Activated naive CD8-positive, alpha-beta T cell treated with anti-CD3 and anti-CD28 coated beads, Interleukin-2, amount 50 U/mL, for 16 hours (primary cell): ENCODE results near the gene SNRNP40.
"Not testable (repeated sequence)": the region's sequence is repeated elsewhere in the genome, so short reads cannot be mapped to it uniquely, and the experiment has no call there.

Experiments used
- DNase-seq: peaks from one replicate; pipeline ENCODE4 v3.0.0-alpha.2; 2020; ENCODE audit warnings: low read depth, low spot score

The SNRNP40 gene

GRCh38 chr1:31282426-31282825 lies 14.2 kb downstream of the SNRNP40 start:
- not testable (repeated sequence) for DNase-seq

- no peak for DNase-seq
Measured at GRCh38 chr1:31273619-31274018, 23.0 kb downstream of the SNRNP40 start.

DNA sequence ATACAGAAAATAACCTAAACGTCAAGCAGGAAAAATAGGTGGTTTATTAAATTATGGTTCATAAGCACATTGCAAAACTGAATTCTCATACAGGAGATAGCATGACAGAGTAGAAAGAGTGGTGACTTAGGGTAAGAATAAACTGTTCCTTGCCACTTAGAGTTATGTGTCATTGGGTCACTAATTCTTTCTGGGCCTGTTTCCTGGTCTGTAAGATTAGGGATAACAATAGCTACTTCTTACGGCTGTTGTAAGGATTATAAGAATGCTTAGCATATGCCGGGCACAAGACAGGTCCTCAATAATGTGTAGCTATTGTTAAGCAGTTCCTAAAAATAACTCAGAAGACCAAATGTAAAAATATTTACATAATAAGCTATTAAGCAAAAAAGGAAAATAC lies 24.2 kb downstream of the SNRNP40 start:
- DNase-seq = no peak

DNA sequence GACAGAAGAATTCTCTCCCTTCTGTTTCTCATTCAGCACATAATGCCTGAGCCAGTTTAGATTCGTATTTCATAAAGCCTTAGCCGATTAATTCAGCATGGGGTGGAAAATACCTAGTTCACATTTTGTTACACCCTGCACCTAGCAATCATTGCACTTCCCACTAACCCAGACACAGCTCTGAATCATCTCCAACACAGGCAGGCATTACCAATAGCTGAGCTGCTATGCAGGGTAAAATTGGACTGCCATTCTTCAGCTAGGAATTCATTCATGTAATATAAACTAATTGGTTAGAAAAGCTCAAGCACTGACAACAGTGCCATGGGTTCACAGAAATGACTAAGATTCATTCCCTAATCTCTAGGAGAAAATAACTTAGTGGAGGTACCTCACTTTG lies 30.0 kb downstream of the SNRNP40 start:
- no peak for DNase-seq

- no peak for DNase-seq
Measured at GRCh38 chr1:31264790-31265386, 31.7 kb downstream of the SNRNP40 start.

DNA sequence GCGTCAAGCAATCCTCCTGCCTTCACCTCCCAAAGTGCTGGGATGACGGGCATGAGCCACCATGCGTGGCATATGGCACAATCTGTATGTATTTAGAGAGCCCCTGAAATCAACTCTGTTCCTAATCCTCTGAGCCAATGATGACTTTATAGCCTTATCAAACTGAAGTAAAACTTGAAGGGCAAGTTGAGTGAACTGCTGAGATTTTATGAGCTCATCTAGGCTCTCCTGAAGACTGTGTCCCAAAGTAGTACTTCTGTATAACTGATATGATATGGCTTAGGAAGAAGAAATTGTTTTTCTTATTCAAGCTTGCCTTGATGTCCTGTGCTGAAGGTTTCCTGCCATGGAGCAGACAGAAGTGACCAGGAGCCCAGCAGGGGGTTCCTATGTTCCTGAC lies 33.2 kb downstream of the SNRNP40 start:
- DNase-seq = no peak

DNA sequence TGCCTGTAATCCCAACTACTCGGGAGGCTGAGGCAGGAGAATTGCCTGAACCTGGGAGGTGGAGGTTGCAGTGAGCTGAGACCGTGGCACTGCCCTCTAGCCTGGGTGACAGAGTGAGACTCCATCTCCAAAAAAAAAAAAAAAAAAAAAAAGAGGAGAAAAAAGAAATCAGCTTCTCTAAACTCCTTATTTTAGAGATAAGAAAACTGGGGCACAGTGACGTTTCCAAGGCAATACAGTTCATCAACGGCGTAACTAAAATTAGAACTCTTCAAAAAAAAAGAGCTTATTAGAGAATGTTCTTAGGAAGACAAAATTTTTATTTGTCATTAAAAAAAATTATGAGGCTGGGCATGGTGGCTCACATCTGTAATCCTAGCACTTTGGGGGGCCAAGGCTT lies 34.2 kb downstream of the SNRNP40 start:
- DNase-seq = not testable (repeated sequence)

- no peak for DNase-seq
Measured at GRCh38 chr1:31261916-31262315, 34.7 kb downstream of the SNRNP40 start.

DNA sequence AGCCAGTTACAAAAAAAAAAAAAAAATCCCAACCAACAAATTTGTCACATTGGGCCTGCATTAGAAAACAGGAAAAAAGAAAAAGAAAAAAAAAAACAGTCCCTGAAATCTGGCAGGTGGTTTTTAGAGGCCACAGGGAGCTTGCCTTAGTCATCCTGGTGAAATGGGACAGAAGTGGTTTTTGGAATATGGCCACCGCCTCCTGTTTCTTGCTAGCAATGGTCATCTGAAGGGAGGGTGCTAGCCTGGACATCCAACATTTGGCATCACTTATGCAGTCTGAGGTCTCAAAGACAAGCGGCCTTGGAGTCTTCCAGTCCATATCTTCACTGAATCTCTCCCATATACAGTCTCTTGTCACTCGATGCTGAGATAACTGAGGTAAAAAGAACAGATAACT lies 36.8 kb downstream of the SNRNP40 start:
- no peak for DNase-seq

GRCh38 chr1:31258581-31258980 lies 38.0 kb downstream of the SNRNP40 start:
- no peak for DNase-seq

DNA sequence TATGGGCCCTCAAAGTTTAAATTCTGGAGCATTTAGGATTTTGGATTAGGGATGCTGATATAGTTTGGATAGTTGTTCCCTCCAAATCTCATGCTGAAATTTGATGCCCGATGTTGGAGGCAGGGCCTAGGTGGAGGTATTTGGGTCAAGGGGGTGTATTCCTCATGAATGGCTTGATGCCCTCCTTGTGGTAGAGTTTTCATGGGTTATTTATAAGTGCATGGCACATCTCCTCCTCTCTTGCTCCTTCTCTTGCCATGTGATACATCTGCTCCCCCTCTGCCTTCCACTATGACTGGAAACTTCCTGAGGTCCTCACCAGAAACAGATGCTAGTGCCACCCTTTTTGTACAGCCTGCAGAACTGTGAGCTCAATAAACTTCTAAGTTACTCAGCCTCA lies 39.4 kb downstream of the SNRNP40 start:
- DNase-seq = no peak

GRCh38 chr1:31249854-31250253 lies 46.7 kb downstream of the SNRNP40 start:
- no peak for DNase-seq

GRCh38 chr1:31248276-31248675 lies 48.3 kb downstream of the SNRNP40 start:
- DNase-seq = no peak

DNA sequence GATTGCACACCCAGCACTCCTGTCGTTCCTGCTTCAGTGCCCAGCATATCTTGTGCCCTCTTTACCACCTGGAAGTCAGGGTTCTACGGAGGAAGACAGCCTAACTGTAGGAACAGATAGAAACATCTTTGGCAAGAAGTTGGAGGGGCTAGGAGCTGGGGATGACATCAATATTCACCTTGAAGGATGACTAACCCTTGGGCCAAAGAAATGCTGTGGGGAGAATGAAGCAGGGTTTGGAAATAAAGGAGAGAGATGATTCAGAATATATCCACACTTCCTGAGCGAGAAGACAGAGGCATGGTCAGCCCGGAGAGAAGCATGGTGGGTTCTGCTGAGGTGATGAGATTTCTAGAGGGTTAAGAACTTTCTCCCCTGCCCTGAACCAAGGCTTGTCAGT lies 52.3 kb downstream of the SNRNP40 start:
- no peak for DNase-seq

GRCh38 chr1:31243501-31244286 lies 52.9 kb downstream of the SNRNP40 start:
- no peak for DNase-seq

DNA sequence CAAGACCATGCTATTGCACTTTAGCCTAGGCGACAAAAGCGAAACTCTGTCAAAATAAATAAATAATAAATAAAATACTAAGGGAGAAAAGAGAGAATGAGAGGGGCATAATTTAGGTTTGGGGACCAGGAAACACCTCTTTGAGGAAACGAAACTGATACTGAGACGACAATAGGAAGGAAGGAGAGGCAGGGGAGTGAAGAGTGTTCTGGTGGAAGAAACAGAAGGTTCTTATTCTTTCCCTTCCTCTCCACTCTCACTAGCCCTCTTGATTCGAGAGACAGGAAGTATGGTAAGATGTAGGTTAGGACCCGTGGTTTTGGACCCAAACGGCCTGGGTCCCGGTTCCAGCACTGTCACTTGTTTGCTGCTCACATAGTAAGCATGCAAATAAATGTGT lies 55.3 kb downstream of the SNRNP40 start:
- no peak for DNase-seq

DNA sequence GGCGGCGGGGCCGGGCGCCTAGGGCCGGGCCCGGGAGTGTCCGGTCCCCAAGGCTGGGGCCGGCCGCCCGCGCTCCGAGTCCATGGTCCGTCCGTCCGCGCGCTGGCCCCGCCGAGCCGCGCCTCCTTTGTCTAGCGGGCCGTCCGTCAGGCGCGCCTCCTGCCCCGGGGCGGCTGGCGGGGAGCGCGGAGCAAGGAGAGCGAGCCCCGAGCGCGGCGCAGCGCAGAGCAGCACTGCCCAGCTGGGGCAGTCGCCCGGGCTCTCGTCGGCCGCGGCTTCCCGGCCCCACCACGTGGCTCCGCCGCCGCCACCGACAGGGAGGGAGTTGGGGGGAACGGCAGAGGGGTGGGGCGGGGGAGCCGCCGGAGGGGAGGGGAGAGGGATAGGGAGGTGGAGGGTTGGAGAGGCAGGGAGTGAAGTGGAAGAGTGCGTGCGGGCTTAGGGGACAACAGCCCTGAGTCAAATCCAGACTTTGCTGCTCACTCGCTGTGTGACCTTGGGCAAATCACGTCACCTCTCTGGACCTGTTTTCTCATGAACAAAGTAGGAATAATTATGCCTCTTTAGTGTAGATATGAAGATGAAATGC lies 56.8 kb downstream of the SNRNP40 start, which contains the start of gene NKAIN1:
Gene NKAIN1, minus strand, starts transcription at position 235 of the 589 bp plus-strand sequence. CDS start 340 bp downstream, outside the sequence.
- DNase-seq = no peak

GRCh38 chr1:31238986-31239613 lies 57.5 kb downstream of the SNRNP40 start:
- DNase-seq = no peak

GRCh38 chr1:31238612-31238985 lies 58.0 kb downstream of the SNRNP40 start:
- DNase-seq = no peak

DNA sequence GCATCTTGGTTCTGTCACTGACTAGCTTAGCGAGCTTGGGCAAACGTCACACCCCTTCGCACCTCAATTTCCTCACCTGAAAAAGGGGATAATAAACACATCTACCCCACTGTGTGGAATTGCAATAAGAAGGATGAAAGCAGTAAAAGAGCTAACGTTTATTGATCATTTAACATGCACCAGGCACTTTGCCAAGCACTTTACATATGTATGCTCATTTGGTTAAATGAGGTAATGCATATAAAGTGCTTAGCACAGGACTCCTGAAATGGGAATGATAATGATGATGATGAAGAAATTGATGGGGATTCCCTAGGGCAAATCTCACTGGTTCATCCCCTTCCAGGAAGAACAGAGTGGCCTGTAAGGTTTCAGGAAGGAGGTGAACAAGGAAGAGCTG lies 61.7 kb downstream of the SNRNP40 start:
- no peak for DNase-seq

DNA sequence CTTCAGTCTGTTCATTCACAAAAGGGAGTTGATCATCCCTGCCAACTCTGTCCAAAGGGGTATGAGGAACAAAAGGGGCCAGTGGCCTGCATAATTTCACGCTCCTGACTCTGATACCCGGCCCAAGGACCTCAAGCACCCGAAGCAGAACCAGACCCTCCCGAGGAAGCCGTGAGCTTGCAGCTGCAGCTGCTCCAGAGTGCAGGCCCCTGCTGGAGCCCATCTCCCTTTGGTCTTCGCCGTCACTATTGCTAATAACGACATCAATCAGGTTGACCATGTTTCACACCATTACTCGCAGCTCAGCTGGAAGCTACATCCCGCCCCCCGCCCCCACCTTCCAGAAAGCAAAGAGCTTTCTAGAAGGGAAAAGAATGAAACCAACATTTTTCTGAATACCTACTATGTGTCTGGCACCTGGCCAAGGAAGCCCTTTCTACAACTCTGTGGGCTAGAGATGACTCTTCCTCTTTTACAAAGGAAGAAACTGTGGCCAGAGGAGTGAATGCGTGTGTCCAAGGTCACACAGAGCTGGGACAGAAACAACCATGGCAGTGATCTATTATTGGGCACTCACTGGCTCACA lies 62.4 kb downstream of the SNRNP40 start:
- no peak for DNase-seq

DNA sequence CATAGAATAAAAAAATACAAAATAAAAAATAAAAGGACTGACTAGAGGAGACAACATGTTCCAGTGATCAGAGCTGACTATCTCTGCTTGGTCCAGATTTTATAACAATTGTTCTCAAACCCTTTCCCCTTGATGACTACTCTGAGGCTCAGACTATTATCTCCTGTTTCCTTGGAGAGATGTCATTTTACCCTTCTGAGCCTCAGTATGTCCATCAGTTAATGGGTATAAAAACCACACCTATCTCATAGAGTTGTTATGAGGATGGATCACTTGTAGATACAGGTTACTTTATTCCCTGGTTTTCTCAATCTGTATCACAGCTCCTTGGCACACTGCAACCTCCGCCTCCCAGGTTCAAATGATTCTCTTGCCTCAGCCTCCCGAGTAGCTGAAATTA lies 63.9 kb downstream of the SNRNP40 start:
- no peak for DNase-seq
